HepG2 (cell line): ENCODE data around the gene PTPRD. TPM values are rescaled to one million over a fixed set of nuclear protein-coding genes. Genes with fewer than 3 reads are reported as not detected.

Experiments
- ATAC-seq: fragments of 200-7000 bp; cut with Tn5 transposase; 3 replicates; pipeline ENCODE4 v1.9.1; 2020; ENCODE audit warnings: mild to moderate bottlenecking, moderate library complexity
- BruUV-seq: library from RNA; stranded (reverse); fragments of 400-500 nt; replicated peaks from 2 replicates; lab custom pipeline; 2021; lab: Mats Ljungman, UMichigan
- CTCF ChIA-PET: fragments of 300-600 bp; formaldehyde crosslinking; extraction: SDS; loops from one replicate; lab custom pipeline; 2021; ENCODE audit warnings: low total read pairs, inconsistent platforms, low intra/inter-chr PET ratio; lab: Yijun Ruan, JAX
- POLR2A ChIA-PET: fragments of 350-600 bp; sonication (Branson Sonifier 250); formaldehyde crosslinking; loops from one replicate; lab custom pipeline; 2020; ENCODE audit warnings: antibody characterized with exemption, inconsistent platforms; lab: Yijun Ruan, JAX
- DNase-seq: peaks from one replicate; pipeline ENCODE4 v3.0.0-alpha.2; 2015; ENCODE audit warnings: low spot score
- FAIRE-seq: peaks from 3 replicates; lab custom pipeline; 2011; peaks lifted over from hg19 to GRCh38; lab: Jason Lieb, UNC
- H2AFZ ChIP-seq: one replicate; pipeline ENCODE4 v1.6.1; 2011; ENCODE audit warnings: low read length, inconsistent platforms
- H3K27ac ChIP-seq: fragments of 300-600 bp; 3 replicates; pipeline ENCODE4 v1.8.0; 2011; ENCODE audit warnings: mixed run types, mild to moderate bottlenecking, mixed read lengths, low read length, inconsistent platforms; ENCODE audit not compliant: insufficient read depth; ENCODE audit errors: extremely low read length
- H3K27me3 ChIP-seq, 2 experiments: fragments of 200-600 bp in 1 of 2; 2 replicates in 1 of 2; 3 replicates in 1 of 2; pipeline versions ENCODE4 v1.6.0 to v1.8.0; 2011; ENCODE audit warnings: low read length in 2 of 2, mild to moderate bottlenecking in 2 of 2, moderate library complexity in 2 of 2, inconsistent platforms in 1 of 2; ENCODE audit not compliant: insufficient read depth in 2 of 2, control insufficient read depth in 1 of 2
- H3K36me3 ChIP-seq, 2 experiments: fragments of 200-600 bp in 1 of 2; replicated peaks in 1 of 2; 2 replicates in 1 of 2; 3 replicates in 1 of 2; pipeline versions ENCODE4 v1.5.1 to v1.8.0; 2011; ENCODE audit warnings: low read length in 2 of 2, inconsistent platforms in 1 of 2; ENCODE audit not compliant: insufficient read depth in 2 of 2, control insufficient read depth in 1 of 2
- H3K4me1 ChIP-seq: 2 replicates; pipeline ENCODE4 v1.5.1; 2012; ENCODE audit warnings: low read length, inconsistent platforms; ENCODE audit not compliant: insufficient read depth
- H3K4me2 ChIP-seq: 2 replicates; pipeline ENCODE4 v1.6.0; 2011; ENCODE audit warnings: low read depth, low read length, inconsistent platforms
- H3K4me3 ChIP-seq, 3 experiments: fragments of 200-600 bp in 1 of 3; sonication (generic), shearing (Covaris generic) in 1 of 3; replicated peaks in 1 of 3; 2 replicates each; pipeline ENCODE4 v1.5.1; 2011 to 2016; ENCODE audit warnings: low read length in 3 of 3, inconsistent platforms in 2 of 3, low read depth in 2 of 3, mild to moderate bottlenecking in 2 of 3, control low read depth in 1 of 3, mixed read lengths in 1 of 3; ENCODE audit not compliant: insufficient read depth in 1 of 3
- H3K79me2 ChIP-seq: one replicate; pipeline ENCODE4 v1.6.1; 2011; ENCODE audit warnings: low read length, inconsistent platforms; ENCODE audit not compliant: insufficient read depth
- H3K9ac ChIP-seq: 2 replicates; pipeline ENCODE4 v1.6.0; 2011; ENCODE audit warnings: mild to moderate bottlenecking, low read depth, low read length, inconsistent platforms; ENCODE audit not compliant: insufficient read depth
- H3K9me3 ChIP-seq: 2 replicates; pipeline ENCODE4 v1.5.1; 2012; ENCODE audit warnings: mild to moderate bottlenecking, low read length
- H4K20me1 ChIP-seq: 2 replicates; pipeline ENCODE4 v1.6.0; 2011; ENCODE audit warnings: inconsistent platforms, mild to moderate bottlenecking, low read length, moderate library complexity; ENCODE audit not compliant: insufficient read depth
- ELK4 ChIP-seq: sonication (generic); formaldehyde crosslinking; IDR thresholded peaks from 2 replicates; pipeline ENCODE4 v1.9.0; 2021; ENCODE audit warnings: missing genetic modification reagents, borderline replicate concordance
- KDM2A ChIP-seq: sonication (generic); formaldehyde crosslinking; IDR thresholded peaks from 2 replicates; pipeline ENCODE4 v1.4.0; 2020; ENCODE audit warnings: low read depth, missing genetic modification reagents, borderline replicate concordance
- ZBTB39 ChIP-seq: sonication (generic); formaldehyde crosslinking; IDR thresholded peaks from 2 replicates; pipeline ENCODE4 v1.5.0; 2020; ENCODE audit warnings: missing genetic modification reagents
- ZNF670 ChIP-seq: sonication (generic); formaldehyde crosslinking; IDR thresholded peaks from 2 replicates; pipeline ENCODE4 v1.8.0; 2022; ENCODE audit warnings: mild to moderate bottlenecking, missing genetic modification reagents, borderline replicate concordance
- WGBS: methylation state at CpG from one replicate; pipeline ENCODE4 v1.1.6; 2017; ENCODE audit warnings: low lambda C conversion rate; 5-methylcytosine and 5-hydroxymethylcytosine counted together
- in situ Hi-C: cut with HindIII; loops from 2 replicates; pipeline ENCODE4 v1.10.0; 2017; ENCODE audit warnings: low pct_unique_long_range_greater_than_20kb; ENCODE audit not compliant: extremely low pct_ligation_motif_present
- intact Hi-C: fragments of 100-400 bp; cut with micrococcal nuclease; formaldehyde crosslinking; loops from one replicate; pipeline ENCODE4 v1.10.0; 2022; ENCODE audit not compliant: unreplicated experiment
- polyA plus RNA-seq, 8 experiments: library from polyadenylated mRNA; depleted of rRNA in 3 of 8; stranded (reverse) in 7 of 8; unstranded in 1 of 8; fragments of >200 nt; fragmentation: Illumina TruSeq in 4 of 8; extraction: Trizol in 4 of 8; gene quantifications; 2 replicates each; pipeline versions ENCODE4 v1.2.1 to v1.2.3, GENCODE V29; 2011 to 2016; ENCODE audit warnings: low read depth in 4 of 8, missing spikeins in 1 of 8, mixed read lengths in 1 of 8; ENCODE audit not compliant: insufficient read depth in 1 of 8
- total RNA-seq, 5 experiments: library from RNA; depleted of rRNA; stranded (reverse); fragments of >200 nt; fragmentation: Illumina TruSeq; extraction: Trizol; gene quantifications; 2 replicates each; pipeline ENCODE4 v1.2.3, GENCODE V29; 2016; ENCODE audit warnings: low read depth in 1 of 5
- TF ChIP-seq, protein P1 (sequence below): sonication (generic); formaldehyde crosslinking; IDR thresholded peaks from 2 replicates; pipeline ENCODE4 v1.4.0; 2020; ENCODE audit warnings: mild to moderate bottlenecking, missing genetic modification reagents
- TF ChIP-seq, protein P2 (sequence below): sonication (generic); formaldehyde crosslinking; IDR thresholded peaks from 2 replicates; pipeline ENCODE4 v1.4.0; 2020; ENCODE audit warnings: low read depth, mild to moderate bottlenecking, missing genetic modification reagents

The PTPRD gene
- total and polyA plus RNA-seq, 2 of the 13 experiments (the other 11 are each of a cell fraction or from before 2014, with no cell fraction given) = 0.05 TPM; not detected in 1

DNA sequence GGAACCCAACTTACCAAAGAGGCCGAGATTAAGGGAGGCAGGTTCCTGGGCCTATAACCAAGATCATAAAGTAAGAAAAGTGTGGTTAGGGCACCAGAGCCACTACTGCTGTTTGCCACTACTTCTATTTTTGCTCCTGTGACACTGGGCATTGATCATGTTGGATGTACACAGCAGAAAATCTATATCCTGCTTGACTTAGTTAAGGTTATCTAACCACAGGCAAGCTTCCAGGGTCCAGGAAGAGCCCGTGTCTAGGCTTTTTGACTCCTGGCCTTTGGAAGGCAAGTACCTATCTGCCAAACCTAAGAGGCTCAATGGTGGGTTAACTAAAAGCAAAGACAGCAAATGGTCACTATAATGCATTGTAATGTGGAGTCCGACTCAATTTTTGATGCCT, 2315.8 kb downstream of the PTPRD start:
- H3K9ac ChIP-seq = no peak overlapping the region
- no peaks in the 10 kb centered on the region for H4K20me1 ChIP-seq
- H3K4me2 ChIP-seq = no peak overlapping the region
- BruUV-seq = no TSS peak
- no peaks in the 10 kb centered on the region for H3K4me1 ChIP-seq
- ATAC-seq (no peak), FAIRE-seq (no peak), DNase-seq (no peak)
- in situ Hi-C loops (no loop called here), intact Hi-C loops (no loop called here)
- POLR2A ChIA-PET = no interaction called here
- no peaks in the 10 kb centered on the region for H3K79me2 ChIP-seq
- no peak overlapping the region for H3K4me3 ChIP-seq
- no peaks in the 10 kb centered on the region for H3K27me3 ChIP-seq
- 0% methylated on average over 3 of the region's 3 CpGs for WGBS
- no peak overlapping the region for H3K27ac ChIP-seq
- H3K36me3 ChIP-seq = no peaks in the 10 kb centered on the region
- peaks cover 90% of the 10 kb centered on the region for H3K9me3 ChIP-seq
- H2AFZ ChIP-seq = no peak overlapping the region
- CTCF ChIA-PET = no interaction called here
- TF ChIP-seq KDM2A = no peak
- TF ChIP-seq ZNF670 (CRISPR knock-in tag) = no peak
- no peak for TF ChIP-seq ZBTB39 (CRISPR knock-in tag)
- TF ChIP-seq ELK4 = no peak
- TF ChIP-seq, protein P1, sequence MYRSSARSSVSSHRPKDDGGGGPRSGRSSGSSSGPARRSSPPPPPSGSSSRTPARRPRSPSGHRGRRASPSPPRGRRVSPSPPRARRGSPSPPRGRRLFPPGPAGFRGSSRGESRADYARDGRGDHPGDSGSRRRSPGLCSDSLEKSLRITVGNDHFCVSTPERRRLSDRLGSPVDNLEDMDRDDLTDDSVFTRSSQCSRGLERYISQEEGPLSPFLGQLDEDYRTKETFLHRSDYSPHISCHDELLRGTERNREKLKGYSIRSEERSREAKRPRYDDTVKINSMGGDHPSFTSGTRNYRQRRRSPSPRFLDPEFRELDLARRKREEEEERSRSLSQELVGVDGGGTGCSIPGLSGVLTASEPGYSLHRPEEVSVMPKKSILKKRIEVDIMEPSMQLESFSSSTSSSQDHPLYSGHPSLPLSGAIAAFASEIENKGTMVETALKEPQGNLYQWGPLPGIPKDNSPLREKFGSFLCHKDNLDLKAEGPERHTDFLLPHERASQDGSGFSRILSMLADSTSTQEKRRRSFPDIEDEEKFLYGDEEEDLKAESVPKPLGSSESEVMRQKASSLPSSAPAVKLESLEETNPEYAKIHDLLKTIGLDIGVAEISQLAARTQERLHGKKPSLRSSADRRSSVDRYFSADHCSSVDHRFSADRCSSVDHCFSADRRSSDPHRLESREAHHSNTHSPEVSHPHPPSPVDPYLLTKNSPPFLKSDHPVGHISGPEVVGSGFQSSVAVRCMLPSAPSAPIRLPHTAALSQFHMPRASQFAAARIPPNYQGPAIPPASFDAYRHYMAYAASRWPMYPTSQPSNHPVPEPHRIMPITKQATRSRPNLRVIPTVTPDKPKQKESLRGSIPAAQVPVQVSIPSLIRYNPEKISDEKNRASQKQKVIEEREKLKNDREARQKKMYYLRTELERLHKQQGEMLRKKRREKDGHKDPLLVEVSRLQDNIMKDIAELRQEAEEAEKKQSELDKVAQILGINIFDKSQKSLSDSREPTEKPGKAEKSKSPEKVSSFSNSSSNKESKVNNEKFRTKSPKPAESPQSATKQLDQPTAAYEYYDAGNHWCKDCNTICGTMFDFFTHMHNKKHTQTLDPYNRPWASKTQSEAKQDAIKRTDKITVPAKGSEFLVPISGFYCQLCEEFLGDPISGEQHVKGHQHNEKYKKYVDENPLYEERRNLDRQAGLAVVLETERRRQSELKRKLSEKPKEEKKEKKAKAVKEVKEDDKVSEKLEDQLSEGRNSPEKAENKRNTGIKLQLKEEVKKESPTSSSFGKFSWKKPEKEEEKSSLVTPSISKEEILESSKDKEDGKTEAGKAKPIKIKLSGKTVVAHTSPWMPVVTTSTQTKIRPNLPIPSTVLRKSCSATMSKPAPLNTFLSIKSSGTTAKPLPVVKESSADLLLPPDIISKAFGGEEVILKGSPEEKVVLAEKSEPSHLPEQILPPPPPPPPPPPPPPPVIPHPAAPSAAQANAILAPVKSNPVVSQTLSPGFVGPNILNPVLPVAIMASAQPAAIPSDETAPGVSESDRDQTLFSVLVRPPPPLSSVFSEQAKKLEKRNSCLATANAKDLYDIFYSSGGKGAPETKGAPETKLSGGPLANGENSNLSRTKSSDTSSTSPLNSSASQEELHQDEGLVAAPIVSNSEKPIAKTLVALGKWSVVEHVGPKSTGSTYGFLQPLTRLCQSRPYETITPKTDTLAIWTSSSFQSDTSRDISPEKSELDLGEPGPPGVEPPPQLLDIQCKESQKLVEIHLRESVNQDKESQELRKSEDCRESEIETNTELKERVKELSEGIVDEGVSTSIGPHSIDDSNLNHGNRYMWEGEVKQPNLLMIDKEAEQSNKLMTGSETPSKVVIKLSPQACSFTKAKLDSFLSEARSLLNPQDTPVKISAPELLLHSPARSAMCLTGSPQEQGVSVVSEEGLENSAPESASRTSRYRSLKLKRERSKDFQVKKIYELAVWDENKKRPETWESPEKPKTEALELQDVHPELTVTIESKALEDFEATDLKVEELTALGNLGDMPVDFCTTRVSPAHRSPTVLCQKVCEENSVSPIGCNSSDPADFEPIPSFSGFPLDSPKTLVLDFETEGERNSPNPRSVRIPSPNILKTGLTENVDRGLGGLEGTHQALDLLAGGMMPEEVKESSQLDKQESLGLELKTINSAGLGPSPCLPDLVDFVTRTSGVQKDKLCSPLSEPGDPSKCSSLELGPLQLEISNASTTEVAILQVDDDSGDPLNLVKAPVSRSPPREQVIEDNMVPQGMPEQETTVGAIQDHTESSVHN = no peak
- TF ChIP-seq, protein P2, sequence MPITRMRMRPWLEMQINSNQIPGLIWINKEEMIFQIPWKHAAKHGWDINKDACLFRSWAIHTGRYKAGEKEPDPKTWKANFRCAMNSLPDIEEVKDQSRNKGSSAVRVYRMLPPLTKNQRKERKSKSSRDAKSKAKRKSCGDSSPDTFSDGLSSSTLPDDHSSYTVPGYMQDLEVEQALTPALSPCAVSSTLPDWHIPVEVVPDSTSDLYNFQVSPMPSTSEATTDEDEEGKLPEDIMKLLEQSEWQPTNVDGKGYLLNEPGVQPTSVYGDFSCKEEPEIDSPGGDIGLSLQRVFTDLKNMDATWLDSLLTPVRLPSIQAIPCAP (CRISPR knock-in tag) = no peak
